Transverse colon (tissue), 4 donors: ENCODE measurements around the gene GALNT2.

ENCODE experiments used
- CTCF ChIP-seq, 5 experiments: fragments of 200-600 bp in 3 of 5; fragments of 450-650 bp in 2 of 5; sonication (generic) in 3 of 5; IDR thresholded peaks; 1 replicate in 2 of 5; 2 replicates in 3 of 5; pipeline ENCODE4 v1.5.1; 2016 to 2017; ENCODE audit warnings: antibody characterized with exemption in 5 of 5, inconsistent platforms in 3 of 5, mild to moderate bottlenecking in 2 of 5, moderate library complexity in 1 of 5
- EP300 ChIP-seq: sonication (generic); formaldehyde crosslinking; IDR thresholded peaks from one replicate; pipeline ENCODE4 v1.6.1; 2017; ENCODE audit warnings: antibody characterized with exemption, low read depth
- POLR2A ChIP-seq: fragments of 450-650 bp; IDR thresholded peaks from one replicate; pipeline ENCODE4 v1.6.1; 2016; ENCODE audit warnings: antibody characterized with exemption, mild to moderate bottlenecking, moderate library complexity
- POLR2AphosphoS5 ChIP-seq, 3 donors: sonication (generic); formaldehyde crosslinking; IDR thresholded peaks; one replicate each; pipeline ENCODE4 v1.6.1; 2016; ENCODE audit warnings: antibody characterized with exemption in 3 of 3

- TF ChIP-seq CTCF (IDR thresholded peaks at IDR 0.05) (no peak), POLR2A (no peak), EP300 (no peak), POLR2AphosphoS5 (IDR thresholded peaks at IDR 0.05) (no peak)
Observed at GRCh38 chr1:230276401-230276800, 209.4 kb downstream of the GALNT2 start.
